Chondrocyte (in vitro differentiated cells): ENCODE results near the gene VWA2. TPM values are rescaled to one million over a fixed set of nuclear protein-coding genes. Genes with fewer than 3 reads are reported as not detected.
A peak's percentile ranks its signal among the peaks of the same experiment; 100 is the strongest.

Experiments used
- DNase-seq: peaks from one replicate; pipeline ENCODE4 v3.0.0; 2021; ENCODE audit warnings: mixed read lengths, low spot score
- H3K27ac Mint-ChIP-seq: one replicate; pipeline ENCODE4 v1.8.0; 2021; ENCODE audit warnings: mild to moderate bottlenecking, moderate library complexity, mixed read lengths; ENCODE audit not compliant: unreplicated experiment
- H3K27me3 Mint-ChIP-seq: 2 replicates; pipeline ENCODE4 v1.8.0; 2021; ENCODE audit warnings: low read depth, mixed read lengths
- H3K36me3 Mint-ChIP-seq: 2 replicates; pipeline ENCODE4 v1.8.0; 2021; ENCODE audit warnings: low read depth, mixed read lengths
- H3K4me1 Mint-ChIP-seq: 2 replicates; pipeline ENCODE4 v1.8.0; 2021; ENCODE audit warnings: low read depth, mild to moderate bottlenecking, mixed read lengths
- H3K4me3 Mint-ChIP-seq: one replicate; pipeline ENCODE4 v1.8.0; 2021; ENCODE audit warnings: mild to moderate bottlenecking, moderate library complexity, mixed read lengths; ENCODE audit not compliant: unreplicated experiment
- H3K9me3 Mint-ChIP-seq: 2 replicates; pipeline ENCODE4 v1.8.0; 2021; ENCODE audit warnings: low read depth, mixed read lengths
- total RNA-seq: library from RNA; stranded (reverse); gene quantifications from 3 replicates; pipeline ENCODE4 v1.2.1, GENCODE V29; 2021
- TF ChIP-seq, protein P1 (sequence below): fragments of 200-600 bp; sonication (generic); IDR thresholded peaks from 2 replicates; pipeline ENCODE4 v1.5.0; 2021; ENCODE audit warnings: antibody characterized with exemption, mild to moderate bottlenecking, moderate library complexity

VWA2 gene
- total RNA-seq, 1 donor from 2014 or later: not detected

DNA sequence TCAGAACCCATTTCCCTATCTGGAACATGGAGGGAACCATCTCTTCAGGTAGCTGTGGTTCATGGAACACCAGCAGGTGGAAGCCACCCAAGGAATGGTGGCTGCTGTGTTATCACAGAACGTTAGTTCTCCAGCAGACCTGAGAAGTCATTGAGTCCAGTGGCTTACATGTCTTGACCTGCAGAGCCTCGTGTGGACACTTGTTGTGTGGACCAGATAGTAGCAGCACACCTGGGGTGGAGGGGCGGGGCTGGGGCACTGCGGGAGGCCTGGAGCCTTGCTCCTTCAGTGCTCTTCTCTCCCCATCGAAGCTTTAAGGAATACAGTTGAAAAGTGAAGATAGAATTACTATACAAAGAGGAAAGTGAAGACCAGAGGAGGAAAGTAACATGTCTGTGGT, 42.4 kb downstream of the VWA2 start:
- H3K36me3 Mint-ChIP-seq: no peaks in the 10 kb centered on the region
- H3K4me1 Mint-ChIP-seq: no peaks in the 10 kb centered on the region
- peaks cover 7% of the 10 kb centered on the region for H3K27me3 Mint-ChIP-seq
- no peaks in the 10 kb centered on the region for H3K9me3 Mint-ChIP-seq
- no peak for DNase-seq
- H3K4me3 Mint-ChIP-seq: no peak overlapping the region
- TF ChIP-seq, protein P1, sequence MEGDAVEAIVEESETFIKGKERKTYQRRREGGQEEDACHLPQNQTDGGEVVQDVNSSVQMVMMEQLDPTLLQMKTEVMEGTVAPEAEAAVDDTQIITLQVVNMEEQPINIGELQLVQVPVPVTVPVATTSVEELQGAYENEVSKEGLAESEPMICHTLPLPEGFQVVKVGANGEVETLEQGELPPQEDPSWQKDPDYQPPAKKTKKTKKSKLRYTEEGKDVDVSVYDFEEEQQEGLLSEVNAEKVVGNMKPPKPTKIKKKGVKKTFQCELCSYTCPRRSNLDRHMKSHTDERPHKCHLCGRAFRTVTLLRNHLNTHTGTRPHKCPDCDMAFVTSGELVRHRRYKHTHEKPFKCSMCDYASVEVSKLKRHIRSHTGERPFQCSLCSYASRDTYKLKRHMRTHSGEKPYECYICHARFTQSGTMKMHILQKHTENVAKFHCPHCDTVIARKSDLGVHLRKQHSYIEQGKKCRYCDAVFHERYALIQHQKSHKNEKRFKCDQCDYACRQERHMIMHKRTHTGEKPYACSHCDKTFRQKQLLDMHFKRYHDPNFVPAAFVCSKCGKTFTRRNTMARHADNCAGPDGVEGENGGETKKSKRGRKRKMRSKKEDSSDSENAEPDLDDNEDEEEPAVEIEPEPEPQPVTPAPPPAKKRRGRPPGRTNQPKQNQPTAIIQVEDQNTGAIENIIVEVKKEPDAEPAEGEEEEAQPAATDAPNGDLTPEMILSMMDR: no peak
- H3K27ac Mint-ChIP-seq: no peak overlapping the region

DNA sequence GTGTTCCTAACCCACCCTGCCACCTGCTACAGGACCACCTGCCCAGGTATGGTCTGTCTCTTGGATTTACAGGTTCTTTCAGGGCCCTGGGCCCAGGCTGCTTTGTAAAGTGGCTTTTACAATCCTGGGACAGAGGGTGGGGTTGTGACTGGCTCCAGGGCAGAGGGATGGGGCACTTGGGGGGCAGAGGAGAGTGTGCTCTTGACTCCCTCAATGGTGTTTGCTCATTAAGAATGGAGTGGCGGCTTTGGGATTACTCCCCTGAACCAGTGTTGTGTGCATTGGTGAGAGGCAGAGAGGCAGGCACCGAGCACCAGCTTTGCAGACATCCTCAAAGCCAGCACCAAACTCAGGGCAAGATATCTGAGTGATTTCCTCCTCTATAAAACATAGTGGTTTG, 43.5 kb downstream of the VWA2 start:
- Mint-ChIP-seq H3K27me3 (peaks cover 7% of the 10 kb centered on the region), H3K4me3 (no peak overlapping the region), H3K9me3 (no peaks in the 10 kb centered on the region), H3K36me3 (no peaks in the 10 kb centered on the region), H3K27ac (no peak overlapping the region), H3K4me1 (no peaks in the 10 kb centered on the region)
- TF ChIP-seq, protein P1: no peak
- DNase-seq: no peak

DNA sequence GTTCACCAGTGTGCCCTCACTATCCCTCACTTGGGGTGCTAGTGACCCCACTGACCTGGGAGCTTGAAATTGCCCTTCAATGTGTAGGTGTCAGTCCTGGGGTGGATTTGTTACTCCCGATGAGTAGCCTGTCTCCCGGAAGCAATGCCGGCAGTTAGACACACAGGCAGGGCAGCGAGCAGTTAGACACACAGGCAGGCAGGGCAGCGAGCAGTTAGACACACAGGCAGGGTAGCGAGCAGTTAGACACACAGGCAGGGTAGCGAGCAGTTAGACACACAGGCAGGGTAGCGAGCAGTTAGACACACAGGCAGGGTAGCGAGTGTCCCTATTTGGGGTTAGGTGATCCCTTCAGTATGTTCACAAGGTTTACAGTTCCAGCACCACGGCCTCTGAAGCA, 44.0 kb downstream of the VWA2 start:
- DNase-seq: peak; percentile 51
- peaks cover 7% of the 10 kb centered on the region for H3K27me3 Mint-ChIP-seq
- no peaks in the 10 kb centered on the region for H3K9me3 Mint-ChIP-seq
- TF ChIP-seq, protein P1: no peak
- no peak overlapping the region for H3K27ac Mint-ChIP-seq
- H3K36me3 Mint-ChIP-seq: no peaks in the 10 kb centered on the region
- no peak overlapping the region for H3K4me3 Mint-ChIP-seq
- H3K4me1 Mint-ChIP-seq: no peaks in the 10 kb centered on the region

DNA sequence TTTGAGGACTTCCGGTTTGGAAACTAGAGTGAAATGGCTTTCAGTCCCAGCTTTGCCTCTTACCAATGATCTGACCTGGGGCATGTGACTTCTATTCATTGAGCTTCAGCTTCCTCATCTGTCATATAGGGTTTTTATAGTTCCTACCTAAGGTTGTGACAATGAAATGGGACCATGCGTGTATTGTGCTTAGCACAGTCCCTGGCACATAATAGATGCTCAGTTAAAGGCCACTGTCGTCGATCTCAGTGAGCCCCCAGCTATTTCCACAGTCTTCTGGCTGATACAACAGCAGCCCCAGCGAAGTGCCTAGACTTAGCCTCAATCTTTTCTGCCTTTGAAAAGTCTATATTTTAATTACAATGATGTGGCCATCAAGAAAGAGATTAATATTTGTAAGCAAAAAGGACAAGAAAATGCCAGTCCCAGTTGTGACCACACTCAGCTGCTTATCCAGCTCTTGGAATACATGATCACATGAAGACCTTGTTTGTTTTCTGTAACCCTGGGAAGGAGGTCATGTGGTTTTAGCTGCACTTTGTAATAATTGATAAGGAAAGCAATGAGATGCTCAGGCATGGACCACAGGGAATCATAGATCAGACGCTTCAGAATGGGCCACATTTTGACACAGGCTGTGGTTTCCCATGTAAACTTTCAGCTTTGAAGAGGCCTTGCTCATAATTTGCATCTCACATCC, 44.6 kb downstream of the VWA2 start:
- Mint-ChIP-seq H3K9me3 (no peaks in the 10 kb centered on the region), H3K4me1 (no peaks in the 10 kb centered on the region), H3K4me3 (no peak overlapping the region), H3K27ac (no peak overlapping the region), H3K27me3 (peaks cover 2% of the 10 kb centered on the region), H3K36me3 (no peaks in the 10 kb centered on the region)
- DNase-seq: no peak
- TF ChIP-seq, protein P1: no peak

DNA sequence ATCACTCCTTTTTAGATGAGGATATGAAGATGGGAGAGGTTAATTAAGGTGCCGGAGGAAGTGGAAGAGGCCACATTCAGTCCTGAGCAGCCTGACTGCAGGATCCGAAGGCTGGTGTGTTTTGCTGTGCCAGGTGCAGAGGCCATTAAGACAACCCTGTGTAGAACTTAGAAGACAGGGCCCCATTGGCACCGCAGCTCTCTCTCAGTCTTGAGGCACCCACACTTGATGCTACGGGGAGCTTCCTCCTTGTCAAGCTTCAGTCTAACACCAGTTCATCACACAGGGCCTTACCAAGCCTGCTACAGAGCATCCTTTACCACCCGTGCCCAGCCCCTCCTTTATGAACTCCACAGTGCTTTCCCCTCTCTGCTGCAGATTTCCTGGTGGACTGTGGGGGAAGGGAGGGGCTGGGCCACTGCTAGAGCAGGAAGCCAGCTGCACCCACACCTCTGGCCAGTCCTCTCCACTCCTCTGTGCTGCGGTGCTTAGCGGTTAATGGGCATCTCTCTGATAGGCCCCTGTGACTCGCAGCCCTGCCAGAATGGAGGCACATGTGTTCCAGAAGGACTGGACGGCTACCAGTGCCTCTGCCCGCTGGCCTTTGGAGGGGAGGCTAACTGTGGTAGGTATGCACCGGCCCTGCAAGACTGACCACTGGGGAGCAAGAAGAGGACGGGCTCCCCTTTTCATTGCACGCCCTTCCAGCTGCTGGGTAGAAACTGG, 45.5 kb downstream of the VWA2 start:
- no peaks in the 10 kb centered on the region for H3K36me3 Mint-ChIP-seq
- TF ChIP-seq, protein P1: no peak
- peak; percentile 89 for DNase-seq
- no peaks in the 10 kb centered on the region for H3K9me3 Mint-ChIP-seq
- H3K4me1 Mint-ChIP-seq: no peaks in the 10 kb centered on the region
- H3K27me3 Mint-ChIP-seq: no peaks in the 10 kb centered on the region
- H3K4me3 Mint-ChIP-seq: no peak overlapping the region
- no peak overlapping the region for H3K27ac Mint-ChIP-seq
